ENCODE measurements around the gene TOMT. TPM values are rescaled to one million over a fixed set of nuclear protein-coding genes. Genes with fewer than 3 reads are reported as not detected.

Gene TOMT
- total RNA-seq, 2 experiments from 2014 or later = not detected

DNA sequence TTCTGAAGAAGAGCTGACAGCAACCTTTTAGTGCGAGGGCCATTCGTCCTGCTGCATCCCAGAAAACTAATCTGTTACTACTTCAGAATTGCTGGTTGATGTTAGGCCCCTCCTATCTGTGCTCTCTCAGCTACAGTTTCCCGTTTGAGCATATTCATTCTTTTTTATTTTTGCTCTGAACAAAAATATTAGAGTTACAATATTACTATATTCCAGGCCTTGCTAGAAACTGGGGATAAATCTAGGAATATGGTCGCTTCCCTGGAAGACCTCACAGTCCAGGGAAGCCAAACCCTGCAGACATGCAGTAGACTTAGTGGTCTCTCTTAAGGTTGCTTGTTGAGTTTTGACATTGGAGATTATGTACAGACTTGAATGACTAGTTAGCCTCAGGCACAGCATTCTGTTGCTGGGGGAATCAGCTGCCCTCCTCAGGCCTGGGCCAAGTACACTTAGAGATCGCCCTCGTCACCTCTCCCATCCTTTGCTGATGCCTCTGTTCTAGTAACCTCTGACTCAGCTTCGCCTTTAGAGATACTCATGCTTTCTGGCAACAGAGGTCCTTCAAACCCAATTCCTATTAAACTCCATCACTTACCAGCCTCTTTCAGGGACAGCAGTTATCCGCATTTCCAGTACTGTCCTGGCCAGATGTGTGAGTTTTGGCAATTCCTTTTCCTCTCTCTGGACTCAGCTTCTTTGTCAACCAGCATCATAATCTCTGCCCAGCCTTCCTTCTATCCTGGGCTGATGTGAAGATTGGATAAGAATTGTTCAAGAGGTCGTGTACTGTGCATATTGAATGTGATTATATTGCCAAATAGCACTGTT is 7.5 kb downstream of the TOMT start:
- Mint-ChIP-seq H3K4me1 (peaks cover 22% of the 10 kb centered on the region), H3K9me3 (no peaks in the 10 kb centered on the region), H3K36me3 (ENCODE audit: low read depth) (peaks cover 11% of the 10 kb centered on the region), H3K4me3 (peak overlapping the region; percentile 80), H3K27ac (peak overlapping the region; percentile 92), H3K27me3 (no peaks in the 10 kb centered on the region)
- ChIA-PET POLR2A (interaction anchor here (0.6 to 5.5 kb wide), 20 partner anchors 9 to 321 kb away, joined by 3 to 88 read pairs (median 6); partner anchors contain the start of genes CLPB, FOLR3, INPPL1 and LAMTOR1), CTCF (interaction anchor here (0.6 to 2.0 kb wide), 8 partner anchors 11 to 318 kb away, joined by 3 to 8 read pairs (median 3); no protein-coding TSS in a partner anchor)
- no peak for DNase-seq

DNA sequence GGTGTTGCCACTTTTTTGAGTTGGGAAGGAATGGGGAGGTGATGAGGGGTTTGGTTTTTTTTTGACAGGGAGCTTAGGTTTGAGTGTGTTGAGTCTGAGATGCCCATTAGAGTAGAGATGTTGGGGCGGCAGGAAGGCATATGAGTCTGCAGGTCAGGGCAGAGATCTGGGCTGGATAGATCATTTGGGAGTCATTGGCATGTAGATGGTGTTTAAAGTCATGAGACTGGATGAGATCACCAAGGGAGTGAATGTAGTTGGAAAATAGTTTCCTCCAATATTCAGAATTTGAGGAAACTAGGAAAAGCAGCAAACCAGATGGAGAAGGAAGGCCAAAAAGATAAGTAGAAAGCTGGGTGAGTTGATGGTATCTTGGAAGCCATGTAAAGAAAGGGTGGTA is 8.8 kb downstream of the TOMT start:
- Mint-ChIP-seq H3K27me3 (no peaks in the 10 kb centered on the region), H3K36me3 (ENCODE audit: low read depth) (peaks cover 11% of the 10 kb centered on the region), H3K27ac (no peak overlapping the region), H3K9me3 (no peaks in the 10 kb centered on the region), H3K4me3 (no peak overlapping the region), H3K4me1 (peaks cover 22% of the 10 kb centered on the region)
- no peak for DNase-seq
- ChIA-PET CTCF (no interaction called here), POLR2A (interaction anchor here (1.8 kb wide), 1 partner anchor 12 kb away, joined by 3 read pairs; no protein-coding TSS in a partner anchor)

DNA sequence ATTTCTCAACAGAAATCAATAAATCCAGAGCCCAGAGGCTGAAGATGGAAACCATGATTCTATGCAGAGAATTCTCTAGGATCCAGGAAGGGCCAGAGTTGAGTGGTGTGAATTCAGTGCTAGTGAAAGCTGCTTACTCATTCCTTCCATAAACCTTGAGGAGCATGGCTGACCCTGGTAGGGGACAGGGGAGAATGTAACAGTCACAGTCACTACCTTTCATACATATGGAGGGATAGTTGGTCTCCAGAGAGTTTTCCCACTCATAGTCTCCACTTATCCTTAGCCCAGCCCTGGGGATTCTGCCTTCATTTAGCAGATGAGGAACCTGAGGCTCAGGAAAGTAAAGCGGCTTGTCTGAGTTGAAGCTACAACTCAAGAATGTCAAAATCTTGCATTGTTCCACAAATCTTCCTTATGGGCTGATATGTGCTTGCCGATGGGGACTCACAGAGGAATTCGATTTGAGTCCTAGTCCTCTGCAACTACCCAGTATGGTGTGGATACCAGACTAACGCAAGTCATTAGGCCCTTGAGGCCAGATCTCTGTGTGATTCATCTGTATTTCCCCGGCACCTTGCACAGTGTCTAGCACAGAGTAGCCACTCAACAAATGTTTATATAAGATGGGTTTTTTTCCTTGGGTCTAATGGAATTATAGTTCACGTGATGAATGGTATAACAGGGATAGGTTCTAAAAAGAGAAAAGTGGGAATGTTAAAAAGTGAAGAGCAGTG is 10.5 kb downstream of the TOMT start:
- peaks cover 16% of the 10 kb centered on the region for H3K4me1 Mint-ChIP-seq

DNA sequence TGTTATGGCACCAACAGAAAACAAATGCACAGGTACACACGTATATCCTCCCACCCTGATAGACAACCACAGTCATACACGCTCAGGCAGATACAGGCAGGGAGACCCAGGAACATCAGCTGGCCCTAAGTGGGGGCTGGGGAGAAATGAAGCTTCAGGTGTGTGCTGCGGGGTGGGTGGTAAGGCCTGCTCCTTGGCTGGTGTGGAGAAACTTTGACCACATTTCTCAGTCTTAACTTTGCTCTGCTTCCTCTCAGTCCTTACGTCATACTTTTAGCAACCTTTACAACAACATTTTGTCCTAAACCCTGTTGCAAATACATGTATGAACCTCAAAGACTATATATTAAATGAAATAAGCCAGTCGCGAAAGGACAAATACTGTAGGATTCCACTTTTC is 13.5 kb downstream of the TOMT start:
- no peak overlapping the region for H3K27ac Mint-ChIP-seq
- CTCF ChIA-PET = interaction anchor here (1.3 to 1.6 kb wide), 2 partner anchors 25 to 94 kb away, joined by 3 to 5 read pairs; no protein-coding TSS in a partner anchor
- POLR2A ChIA-PET = no interaction called here
- no peaks in the 10 kb centered on the region for H3K36me3 Mint-ChIP-seq (ENCODE audit: low read depth)
- H3K27me3 Mint-ChIP-seq = no peaks in the 10 kb centered on the region
- no peak overlapping the region for H3K4me3 Mint-ChIP-seq
- H3K9me3 Mint-ChIP-seq = no peaks in the 10 kb centered on the region
- no peaks in the 10 kb centered on the region for H3K4me1 Mint-ChIP-seq
- no peak for DNase-seq

More for the DNA sequence above, 10.5 kb downstream of the TOMT start:
- Mint-ChIP-seq H3K9me3 (no peaks in the 10 kb centered on the region), H3K4me3 (no peak overlapping the region), H3K27me3 (no peaks in the 10 kb centered on the region), H3K36me3 (ENCODE audit: low read depth) (no peaks in the 10 kb centered on the region), H3K27ac (no peak overlapping the region)
- DNase-seq = no peak
- CTCF ChIA-PET = no interaction called here
- POLR2A ChIA-PET = interaction anchor here (1.8 kb wide), 1 partner anchor 14 kb away, joined by 3 read pairs; no protein-coding TSS in a partner anchor

DNA sequence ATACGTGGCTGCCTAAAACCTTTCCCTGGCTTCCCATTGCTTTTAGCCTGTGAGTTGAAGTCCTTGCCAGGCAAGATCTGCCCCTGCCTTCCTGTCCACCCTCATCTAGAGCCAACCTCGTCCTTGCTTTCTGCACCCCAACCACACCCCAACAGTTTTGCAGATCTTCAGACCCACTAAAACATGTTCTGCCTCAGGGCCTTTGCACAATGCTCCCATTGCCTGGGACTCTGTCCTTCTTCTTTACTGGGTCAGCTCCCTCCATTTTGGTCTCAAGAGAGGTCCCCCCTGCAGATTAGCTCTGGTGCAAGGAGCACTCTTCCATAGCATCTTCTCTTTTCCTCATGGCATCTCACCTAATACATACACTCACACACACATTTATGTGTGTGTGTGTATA is 15.2 kb downstream of the TOMT start:
- Mint-ChIP-seq H3K27ac (no peak overlapping the region), H3K4me3 (no peak overlapping the region), H3K9me3 (peaks cover 2% of the 10 kb centered on the region), H3K27me3 (peaks cover 4% of the 10 kb centered on the region), H3K36me3 (ENCODE audit: low read depth) (no peaks in the 10 kb centered on the region), H3K4me1 (no peaks in the 10 kb centered on the region)
- ChIA-PET CTCF (no interaction called here), POLR2A (no interaction called here)
- DNase-seq = no peak

DNA sequence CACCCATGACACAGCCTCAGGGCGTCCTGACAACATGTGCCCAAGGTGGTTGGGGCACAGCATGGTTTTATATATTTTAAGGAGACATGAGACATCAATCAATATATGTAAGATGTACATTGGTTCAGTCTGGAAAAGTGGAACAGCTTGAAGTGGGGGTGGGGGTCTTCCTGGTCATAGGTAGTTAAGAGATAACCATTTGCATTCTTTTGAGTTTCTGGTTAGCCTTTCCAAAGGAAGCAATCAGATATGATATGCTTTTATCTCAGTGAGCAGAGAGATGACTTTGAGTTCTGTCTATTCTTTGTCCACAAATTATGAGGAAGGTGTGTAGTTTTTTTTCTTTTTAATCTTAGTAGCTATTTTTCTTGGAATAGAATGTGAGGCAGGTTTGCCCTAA is 16.9 kb downstream of the TOMT start:
- Mint-ChIP-seq H3K36me3 (ENCODE audit: low read depth) (no peaks in the 10 kb centered on the region), H3K4me1 (no peaks in the 10 kb centered on the region), H3K27me3 (peaks cover 5% of the 10 kb centered on the region), H3K9me3 (peaks cover 9% of the 10 kb centered on the region), H3K27ac (no peak overlapping the region), H3K4me3 (no peak overlapping the region)
- CTCF ChIA-PET = interaction anchor here (1.0 kb wide), 1 partner anchor 36 kb away, joined by 3 read pairs; no protein-coding TSS in a partner anchor
- POLR2A ChIA-PET = interaction anchor here (2.3 kb wide), 1 partner anchor 10 kb away, joined by 6 read pairs; the partner anchor contains the start of gene ANAPC15
- DNase-seq = no peak

DNA sequence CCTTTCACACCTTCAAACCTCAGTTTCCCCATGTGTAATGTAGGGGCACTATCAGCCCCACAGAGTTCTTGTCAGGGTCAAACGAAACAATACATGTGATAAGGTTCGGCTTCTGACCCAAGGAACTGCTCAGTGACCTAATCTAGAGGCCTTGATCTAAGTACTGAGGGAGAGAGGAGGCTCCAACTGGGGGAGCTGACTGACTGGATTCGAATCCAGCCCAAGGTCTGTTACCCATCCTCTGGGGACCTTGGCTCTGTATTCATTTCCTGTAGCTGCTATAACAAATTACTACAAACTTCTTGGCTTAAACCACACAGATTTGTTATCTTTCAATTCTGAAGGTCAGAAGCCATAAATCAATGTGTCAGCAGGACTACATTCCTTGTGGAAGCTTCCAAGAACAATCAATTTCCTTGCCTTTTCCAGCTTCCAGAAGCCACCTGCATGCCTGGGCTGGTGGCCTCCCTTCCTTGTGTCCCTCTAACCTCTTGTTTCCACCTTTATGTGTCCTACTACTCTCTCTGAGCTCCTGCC is 17.5 kb downstream of the TOMT start:
- Mint-ChIP-seq H3K27ac (no peak overlapping the region), H3K27me3 (peaks cover 8% of the 10 kb centered on the region), H3K36me3 (ENCODE audit: low read depth) (peaks cover 3% of the 10 kb centered on the region), H3K4me3 (no peak overlapping the region), H3K9me3 (peaks cover 12% of the 10 kb centered on the region), H3K4me1 (no peaks in the 10 kb centered on the region)
- CTCF ChIA-PET = interaction anchor here (1.0 kb wide), 1 partner anchor 35 kb away, joined by 3 read pairs; no protein-coding TSS in a partner anchor
- POLR2A ChIA-PET = interaction anchor here (2.3 kb wide), 1 partner anchor 10 kb away, joined by 6 read pairs; the partner anchor contains the start of gene ANAPC15
- no peak for DNase-seq

DNA sequence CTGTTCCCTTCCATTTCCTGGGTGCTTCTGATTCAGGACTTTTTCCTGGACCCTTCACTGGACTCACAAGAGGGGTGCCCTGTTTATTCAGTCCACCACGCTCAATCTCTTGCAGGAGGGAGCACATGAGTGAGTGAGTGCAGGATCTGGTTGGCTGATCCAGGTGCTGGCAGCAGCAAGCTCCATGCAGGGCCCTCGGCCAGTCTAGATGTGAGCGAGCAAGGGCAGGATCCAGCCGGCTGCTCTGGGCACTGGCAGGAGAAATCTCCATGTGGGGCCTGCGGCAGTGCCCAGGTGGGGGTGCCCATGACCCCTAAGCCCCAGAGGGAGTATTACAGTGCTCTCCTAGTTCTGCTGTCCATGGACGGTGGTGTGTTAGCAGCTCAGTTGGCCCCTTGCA is 18.3 kb downstream of the TOMT start:
- Mint-ChIP-seq H3K9me3 (peaks cover 18% of the 10 kb centered on the region), H3K4me3 (no peak overlapping the region), H3K4me1 (no peaks in the 10 kb centered on the region), H3K27me3 (peaks cover 16% of the 10 kb centered on the region), H3K27ac (no peak overlapping the region), H3K36me3 (ENCODE audit: low read depth) (peaks cover 8% of the 10 kb centered on the region)
- CTCF ChIA-PET = no interaction called here
- POLR2A ChIA-PET = interaction anchor here (3.1 kb wide), 1 partner anchor 11 kb away, joined by 11 read pairs; the partner anchor contains the start of gene ANAPC15
- DNase-seq = no peak

DNA sequence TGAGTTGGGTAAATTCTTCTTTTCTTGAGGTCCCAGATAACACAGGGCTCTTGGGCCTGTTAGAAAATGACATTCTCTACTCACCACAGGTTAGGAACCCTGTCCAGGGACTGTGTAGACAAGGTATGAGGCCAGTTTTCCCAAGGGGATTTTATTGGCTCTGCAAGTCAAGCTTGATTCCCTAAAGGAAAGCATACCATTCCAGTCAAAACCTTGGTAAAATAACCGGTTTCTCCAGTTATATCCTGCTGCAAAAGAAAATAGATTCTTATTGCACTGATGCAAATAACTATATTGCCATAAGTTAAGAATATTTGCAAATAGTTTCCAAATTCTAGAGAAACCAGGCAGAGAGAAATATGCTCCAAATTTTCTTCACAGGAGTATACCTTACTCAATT is 20.2 kb downstream of the TOMT start:
- ChIA-PET CTCF (interaction anchor here (1.3 kb wide), 1 partner anchor 18 kb away, joined by 8 read pairs; no protein-coding TSS in a partner anchor), POLR2A (interaction anchor here (3.1 kb wide), 1 partner anchor 13 kb away, joined by 11 read pairs; the partner anchor contains the start of gene ANAPC15)
- peaks cover 22% of the 10 kb centered on the region for H3K27me3 Mint-ChIP-seq
- DNase-seq = no peak
- H3K27ac Mint-ChIP-seq = no peak overlapping the region
- H3K4me3 Mint-ChIP-seq = no peak overlapping the region
- H3K4me1 Mint-ChIP-seq = no peaks in the 10 kb centered on the region
- peaks cover 24% of the 10 kb centered on the region for H3K9me3 Mint-ChIP-seq
- H3K36me3 Mint-ChIP-seq (ENCODE audit: low read depth) = peaks cover 12% of the 10 kb centered on the region

DNA sequence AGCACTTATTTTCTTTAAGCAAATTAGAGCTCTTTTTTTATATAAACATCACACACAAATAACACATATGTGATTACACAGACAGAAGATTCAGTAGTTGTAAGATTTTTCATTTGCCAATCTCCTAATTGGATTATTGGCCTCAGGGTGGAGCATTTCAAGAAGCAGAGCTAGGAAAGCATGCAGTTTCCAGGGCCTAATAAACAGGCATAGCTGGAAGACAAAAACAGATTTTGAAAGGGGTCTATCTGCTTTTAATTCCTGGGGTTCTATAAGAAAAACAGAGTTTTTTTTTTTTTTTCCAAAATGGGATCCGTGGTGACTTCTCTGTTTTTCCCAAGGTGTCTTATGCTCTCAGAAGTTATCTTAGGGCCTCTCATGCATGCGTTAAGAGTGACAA is 22.2 kb downstream of the TOMT start:
- Mint-ChIP-seq H3K4me3 (no peak overlapping the region), H3K36me3 (ENCODE audit: low read depth) (peaks cover 12% of the 10 kb centered on the region), H3K27me3 (peaks cover 34% of the 10 kb centered on the region), H3K4me1 (no peaks in the 10 kb centered on the region), H3K9me3 (peaks cover 24% of the 10 kb centered on the region), H3K27ac (no peak overlapping the region)
- POLR2A ChIA-PET = interaction anchor here (0.7 kb wide), 1 partner anchor 103 kb away, joined by 4 read pairs; no protein-coding TSS in a partner anchor
- DNase-seq = no peak
- CTCF ChIA-PET = interaction anchor here (1.2 kb wide), 1 partner anchor 16 kb away, joined by 4 read pairs; no protein-coding TSS in a partner anchor

DNA sequence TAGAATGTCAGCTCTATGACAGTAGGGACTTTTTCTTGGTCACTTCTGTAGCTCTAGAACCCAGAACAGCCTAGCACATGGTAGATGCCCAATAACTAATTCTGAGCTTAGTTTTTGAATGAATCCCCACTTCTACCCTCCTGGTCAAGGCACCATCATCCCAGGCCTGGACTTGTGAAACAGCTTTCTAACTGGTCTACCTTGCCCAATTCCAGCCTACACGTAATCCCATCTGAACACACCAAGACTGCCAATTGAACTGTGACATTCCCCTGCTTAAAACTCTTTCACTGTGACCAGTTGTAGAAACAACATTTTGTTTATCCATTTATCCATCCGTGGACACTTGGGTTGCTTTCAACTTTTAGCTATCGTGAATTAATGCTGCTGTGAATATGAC is 23.7 kb downstream of the TOMT start:
- DNase-seq = no peak
- Mint-ChIP-seq H3K4me1 (no peaks in the 10 kb centered on the region), H3K4me3 (no peak overlapping the region), H3K36me3 (ENCODE audit: low read depth) (peaks cover 12% of the 10 kb centered on the region), H3K27ac (no peak overlapping the region), H3K9me3 (peaks cover 24% of the 10 kb centered on the region), H3K27me3 (peaks cover 38% of the 10 kb centered on the region)
- ChIA-PET POLR2A (no interaction called here), CTCF (interaction anchor here (0.9 to 2.4 kb wide), 2 partner anchors 15 to 54 kb away, joined by 3 to 11 read pairs; no protein-coding TSS in a partner anchor)

DNA sequence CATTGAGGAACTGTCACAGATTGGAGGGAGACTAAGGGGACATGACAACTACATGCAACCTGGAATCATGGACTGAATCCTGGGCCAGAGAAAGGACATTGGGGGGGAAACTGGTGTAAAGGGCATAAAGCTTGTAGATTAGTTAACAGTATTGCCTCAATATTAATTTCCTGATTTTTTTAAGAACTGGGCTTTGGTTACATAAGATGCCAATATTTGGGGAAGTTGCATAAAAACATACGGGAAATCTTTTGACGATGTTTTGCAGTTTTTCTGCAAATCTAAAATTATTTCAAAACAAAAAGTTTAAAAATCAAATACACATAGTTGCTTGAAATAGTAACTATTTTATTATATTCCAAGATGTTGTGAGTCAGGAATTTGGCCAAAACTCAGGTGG is 26.9 kb downstream of the TOMT start:
- Mint-ChIP-seq H3K4me3 (no peak overlapping the region), H3K9me3 (peaks cover 19% of the 10 kb centered on the region), H3K36me3 (ENCODE audit: low read depth) (peaks cover 16% of the 10 kb centered on the region), H3K27ac (no peak overlapping the region), H3K4me1 (peaks cover 1% of the 10 kb centered on the region), H3K27me3 (peaks cover 39% of the 10 kb centered on the region)
- ChIA-PET CTCF (no interaction called here), POLR2A (no interaction called here)
- DNase-seq = no peak
